ENCODE measurements around the gene KRT23.

KRT23 gene

GRCh38 chr17:40906613-40907012 is 30.8 kb downstream of the KRT23 start:
- DNase-seq: no peak

DNA sequence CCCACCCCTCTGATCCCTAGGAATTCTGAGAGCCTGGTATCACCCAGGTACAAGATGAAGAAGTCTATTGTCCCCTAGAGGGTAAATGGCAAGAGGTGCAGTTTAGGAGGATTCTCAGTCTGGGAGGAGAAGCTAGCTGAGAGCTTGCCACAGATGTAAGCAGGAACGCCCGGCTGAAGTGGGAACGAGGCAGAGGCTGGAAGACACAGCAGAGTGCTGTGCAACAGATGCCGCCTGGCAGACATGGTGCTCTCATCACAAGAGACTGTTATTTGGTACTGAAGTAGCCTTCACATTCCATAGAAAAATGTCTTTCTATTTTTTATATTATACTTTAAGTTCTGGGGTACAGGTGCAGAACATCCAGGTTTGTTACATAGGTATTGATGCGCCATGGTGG is 32.1 kb downstream of the KRT23 start:
- no peak for DNase-seq

- no peak for DNase-seq
Observed at GRCh38 chr17:40903129-40903847, 34.2 kb downstream of the KRT23 start.

GRCh38 chr17:40902498-40902897 is 34.9 kb downstream of the KRT23 start:
- DNase-seq: no peak

DNA sequence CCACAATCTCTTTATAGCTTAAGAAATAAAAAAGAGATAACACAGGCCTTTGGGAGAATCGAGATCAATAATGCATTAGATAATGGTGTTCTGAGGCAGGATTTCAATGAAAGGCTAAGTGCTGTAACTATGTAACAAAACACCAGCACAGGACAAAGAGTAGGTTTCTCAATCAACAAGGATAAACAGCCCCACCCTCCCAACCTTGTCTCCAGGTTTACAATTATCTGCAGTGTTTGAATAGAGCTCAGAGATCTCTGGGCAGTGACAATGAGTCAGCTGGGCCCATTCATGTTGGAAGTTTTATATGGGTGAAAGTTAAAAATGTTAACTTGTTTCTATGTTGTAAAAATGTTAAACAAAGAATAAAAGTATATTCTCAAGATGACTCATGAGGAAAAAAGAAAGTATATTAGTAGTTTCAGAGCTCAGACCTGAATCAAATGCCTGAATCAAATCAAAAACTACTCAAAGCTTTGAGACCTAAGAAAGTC is 35.4 kb downstream of the KRT23 start:
- DNase-seq: no peak

- DNase-seq: no peak
Observed at GRCh38 chr17:40900809-40901356, 36.6 kb downstream of the KRT23 start.

- no peak for DNase-seq
Observed at GRCh38 chr17:40896916-40897455, 40.5 kb downstream of the KRT23 start.

DNA sequence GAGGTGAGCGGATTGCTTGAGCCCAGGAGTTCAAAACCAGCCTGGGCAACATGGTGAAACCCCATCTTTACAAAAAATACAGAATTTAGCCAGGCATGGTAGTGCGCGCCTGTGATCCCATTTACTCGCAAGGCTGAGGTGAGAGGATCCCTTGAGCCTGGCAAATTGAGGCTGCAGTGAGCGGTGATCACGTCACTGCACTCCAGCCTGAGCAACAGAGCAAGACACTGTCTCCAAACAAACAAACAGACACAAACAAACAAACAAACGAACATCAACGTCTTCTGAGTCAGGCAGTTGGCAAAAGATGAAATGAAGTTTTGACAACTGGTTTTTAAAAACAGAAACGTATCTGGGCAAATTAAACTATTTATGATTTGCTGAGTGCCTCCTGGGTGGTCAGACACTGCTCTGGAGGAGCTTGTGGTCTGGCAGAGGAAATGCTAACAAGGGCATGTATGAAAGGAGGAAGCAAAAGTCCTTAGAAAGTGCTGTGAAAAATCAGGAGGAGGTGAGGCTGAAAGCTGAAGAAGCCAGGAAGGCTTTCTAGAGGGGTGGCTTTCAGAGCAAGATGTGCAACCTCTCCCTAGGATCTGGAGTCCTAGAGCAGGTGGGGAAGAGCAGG is 42.2 kb downstream of the KRT23 start:
- DNase-seq: no peak

- DNase-seq: no peak
Observed at GRCh38 chr17:40888196-40888720, 49.2 kb downstream of the KRT23 start.

DNA sequence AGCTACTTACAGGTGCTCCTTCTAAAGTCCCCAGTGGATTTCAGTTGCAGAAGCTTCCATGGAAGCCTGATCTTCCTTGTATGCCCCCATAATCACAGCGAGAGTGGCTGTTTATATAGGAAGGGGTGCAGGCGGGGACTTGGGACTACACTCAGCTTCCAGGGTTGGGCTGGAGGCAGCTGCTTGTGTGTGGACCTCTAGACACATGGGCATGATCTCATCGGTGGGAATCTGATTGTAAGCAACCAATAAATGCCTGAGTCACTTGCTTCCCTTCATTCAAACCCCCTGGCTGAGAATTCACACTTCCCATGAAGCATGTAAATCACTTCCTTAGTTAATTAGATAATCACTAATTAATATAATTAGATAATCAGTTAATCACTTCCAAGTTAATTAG is 51.4 kb downstream of the KRT23 start:
- no peak for DNase-seq

- DNase-seq: no peak
Observed at GRCh38 chr17:40884708-40885512, 52.5 kb downstream of the KRT23 start, which contains the start of gene KRT20. TSS of gene KRT20 (minus strand) at chr17:40885242. CDS start at chr17:40885185, 57 bp downstream.

DNA sequence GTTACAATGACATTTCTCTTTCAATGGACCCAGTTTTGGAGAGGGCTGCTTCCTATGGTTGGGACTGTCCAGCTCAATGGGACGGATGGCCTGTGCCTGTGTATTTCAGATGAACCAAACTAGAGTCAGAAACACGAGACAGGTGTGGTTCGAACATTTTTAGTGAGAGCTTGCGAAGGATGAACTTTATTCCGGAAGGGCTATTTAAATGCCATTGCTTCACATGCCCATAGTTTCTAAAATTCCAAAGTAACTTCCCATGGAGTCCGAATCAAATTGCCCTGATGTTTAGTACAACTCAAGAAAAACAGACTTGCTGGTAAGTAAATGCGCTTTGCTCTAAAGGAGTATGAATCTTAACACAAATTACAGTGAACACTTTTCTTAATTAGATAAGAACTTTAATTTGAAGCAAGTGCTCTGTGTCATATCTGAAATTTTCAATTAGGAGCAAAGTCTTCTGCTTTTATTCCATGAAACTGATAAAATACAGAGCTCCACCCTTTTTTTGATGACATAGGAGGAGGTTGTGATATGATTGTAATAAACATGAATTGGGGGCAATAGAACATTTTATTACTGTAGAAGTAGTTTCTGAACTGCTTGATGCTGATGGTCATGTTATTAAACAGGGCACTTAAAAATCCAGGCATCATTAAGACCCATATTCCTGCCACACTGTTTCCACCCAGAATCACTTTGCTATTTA is 53.7 kb downstream of the KRT23 start:
- DNase-seq: no peak

DNA sequence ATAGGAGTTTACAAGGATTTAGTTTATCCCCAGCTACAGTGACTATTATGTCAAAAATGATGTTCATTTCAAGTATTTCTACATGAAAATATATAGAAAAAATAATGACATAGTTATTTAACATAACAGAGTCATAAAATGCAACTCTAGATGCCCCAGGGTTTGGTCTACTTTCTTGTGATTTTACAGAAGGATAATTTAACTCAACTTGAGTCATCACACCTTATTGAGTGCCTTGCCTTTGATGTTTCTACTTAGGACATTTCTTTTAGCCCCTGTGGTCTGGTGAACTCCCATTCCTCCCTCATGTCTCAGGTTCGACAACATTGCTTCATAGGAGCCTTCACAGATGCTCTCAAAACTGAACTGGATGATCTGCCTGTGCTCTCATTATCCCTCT is 54.4 kb downstream of the KRT23 start:
- DNase-seq: no peak

DNA sequence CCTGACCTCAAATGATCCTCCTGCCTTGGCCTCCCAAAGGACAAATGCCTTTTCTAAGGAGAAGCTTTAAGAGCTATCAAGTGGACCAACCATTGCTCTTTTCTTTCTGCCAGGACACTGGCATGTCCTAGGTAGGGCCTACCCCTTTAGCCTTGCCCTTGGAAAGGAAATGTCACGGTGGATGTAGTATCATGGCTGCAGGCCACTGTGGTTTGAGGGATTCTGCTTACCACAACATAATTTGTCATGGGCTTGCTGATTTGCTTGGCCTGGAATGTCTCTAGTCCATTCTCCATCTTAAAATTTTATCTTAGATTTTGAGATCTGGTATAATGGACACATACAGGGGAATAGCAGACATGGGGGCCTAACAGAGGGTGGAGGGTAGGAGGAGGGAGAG is 58.4 kb downstream of the KRT23 start:
- DNase-seq: no peak

- DNase-seq: no peak
Observed at GRCh38 chr17:40878044-40878443, 59.4 kb downstream of the KRT23 start.

GRCh38 chr17:40873801-40874200 is 63.6 kb downstream of the KRT23 start:
- DNase-seq: no peak

DNA sequence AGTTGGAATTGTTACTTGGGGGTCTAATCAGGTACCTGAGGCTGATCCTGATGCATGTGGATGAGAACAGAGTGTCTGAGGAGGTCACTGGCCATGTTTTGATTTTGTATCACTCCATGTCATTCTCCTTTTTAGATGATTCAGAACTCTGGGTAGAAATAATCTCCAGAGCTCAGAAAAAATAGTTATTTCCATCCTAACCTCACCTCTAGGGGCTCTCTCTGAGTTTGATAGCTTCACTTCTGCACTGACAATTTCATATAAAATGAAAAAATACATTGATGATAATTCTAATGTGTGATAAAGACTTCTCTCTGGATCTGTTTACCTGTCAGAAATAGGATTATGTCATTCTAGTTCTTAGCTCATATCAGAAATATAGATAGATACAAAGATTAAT is 64.2 kb downstream of the KRT23 start:
- no peak for DNase-seq
